ENCODE measurements around the gene TUBB3. TPM values are rescaled to one million over a fixed set of nuclear protein-coding genes. Genes with fewer than 3 reads are reported as not detected.

Gene TUBB3
- total and polyA plus RNA-seq, 2 of the 8 experiments (the other 6 are each of a cell fraction or from before 2014, with no cell fraction given): 275 to 393 TPM

DNA sequence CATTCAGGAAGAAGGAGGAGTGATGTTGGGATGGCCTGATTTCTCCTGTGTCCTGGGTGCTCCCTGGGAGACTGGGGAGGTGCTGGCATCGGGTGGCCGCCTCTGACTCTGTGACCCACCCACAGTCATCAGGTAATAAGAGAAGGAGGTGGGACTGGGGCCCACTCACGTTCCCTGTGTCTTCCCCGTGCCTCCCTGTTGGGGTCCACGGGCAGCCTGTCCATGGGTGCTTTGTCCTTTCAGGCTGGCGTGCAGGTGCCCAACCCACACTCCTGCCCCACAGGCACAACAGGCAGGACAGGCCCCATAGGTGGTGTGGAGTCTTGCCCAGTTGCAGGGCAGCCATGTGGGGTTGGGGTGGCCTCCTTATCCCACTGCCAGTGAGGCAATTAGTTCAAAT is 29.4 kb downstream of the TUBB3 start:
- H4K91ac ChIP-seq (replicated peaks; ENCODE audit: insufficient read length, low read length): no peak overlapping the region
- no peaks in the 10 kb centered on the region for H3K79me1 ChIP-seq (ENCODE audit: low read depth, low read length)
- no peak overlapping the region for H4K8ac ChIP-seq (ENCODE audit: extremely low read depth, insufficient read depth, low read length)
- peaks cover 6 to 11% of the 10 kb centered on the region in 2 experiments for H4K20me1 ChIP-seq (replicated peaks in 1 of 2; ENCODE audit: control insufficient read depth in 1 of 2, insufficient read depth in 2 of 2, low read length in 2 of 2)
- no peak overlapping the region for H2BK20ac ChIP-seq (ENCODE audit: low read length)
- no peak overlapping the region for H3K56ac ChIP-seq (replicated peaks; ENCODE audit: insufficient read length, low read depth, low read length)
- no peak overlapping the region for H2BK120ac ChIP-seq (replicated peaks; ENCODE audit: low read depth, low read length)
- TF ChIP-seq TCF12 (IDR thresholded peaks at IDR 0.05; ENCODE audit: low read depth, low read length): no peak
- TF ChIP-seq, protein P1, sequence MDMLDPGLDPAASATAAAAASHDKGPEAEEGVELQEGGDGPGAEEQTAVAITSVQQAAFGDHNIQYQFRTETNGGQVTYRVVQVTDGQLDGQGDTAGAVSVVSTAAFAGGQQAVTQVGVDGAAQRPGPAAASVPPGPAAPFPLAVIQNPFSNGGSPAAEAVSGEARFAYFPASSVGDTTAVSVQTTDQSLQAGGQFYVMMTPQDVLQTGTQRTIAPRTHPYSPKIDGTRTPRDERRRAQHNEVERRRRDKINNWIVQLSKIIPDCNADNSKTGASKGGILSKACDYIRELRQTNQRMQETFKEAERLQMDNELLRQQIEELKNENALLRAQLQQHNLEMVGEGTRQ (IDR thresholded peaks at IDR 0.05; ENCODE audit: low read length): no peak
- ChIA-PET POLR2A (ENCODE audit: partially characterized antibody) (interaction anchor here (2.2 to 9.2 kb wide), 3 partner anchors 17 to 28 kb away, joined by 5 to 42 read pairs (median 10); partner anchors contain the start of gene TUBB3), CTCF (ENCODE audit: partially characterized antibody) (interaction anchor here (3.9 kb wide), 1 partner anchor 12 kb away, joined by 15 read pairs; no protein-coding TSS in a partner anchor)
- peaks cover 0 to 9% (median 4%) of the 10 kb centered on the region in 4 experiments; a peak in 5 of 7 replicates for H3K4me1 ChIP-seq (replicated peaks in 1 of 4; ENCODE audit: control insufficient read depth in 3 of 4, insufficient read depth in 4 of 4, low read length in 3 of 4)
- no peak overlapping the region for H3K23ac ChIP-seq (ENCODE audit: insufficient read length)
- no peak overlapping the region for H2BK5ac ChIP-seq (ENCODE audit: low read depth, low read length)
- no peak overlapping the region for H2BK12ac ChIP-seq (ENCODE audit: low read depth, low read length)
- DNase-seq (ENCODE audit: low read depth in 1 of 2, low spot score in 2 of 2) (no peak), FAIRE-seq (no peak)
- no peak overlapping the region for H3K27ac ChIP-seq (ENCODE audit: low read depth, low read length)
- 91% methylated on average over 6 of the region's 6 CpGs; no CpG with 5 or more reads in 1 of the 2 experiments for WGBS, 2 experiments (ENCODE audit: extremely low coverage in 1 of 2, insufficient coverage in 1 of 2, insufficient read length in 1 of 2, insufficient replicate concordance in 2 of 2, low coverage in 1 of 2, low lambda C conversion rate in 2 of 2, missing lambda C conversion rate in 1 of 2)
- H3K36me3 ChIP-seq (ENCODE audit: control insufficient read depth in 2 of 4, insufficient read depth in 4 of 4, low read length in 3 of 4): peaks cover 0 to 3% (median 0%) of the 10 kb centered on the region in 4 experiments; a peak in 1 of 8 replicates
- no peaks in the 10 kb centered on the region for H3K79me2 ChIP-seq (ENCODE audit: control insufficient read depth in 1 of 2, insufficient read depth in 2 of 2, low read length in 2 of 2)
- no peak overlapping the region for H3K9ac ChIP-seq (replicated peaks in 1 of 4; ENCODE audit: extremely low read depth in 1 of 4, low read depth in 3 of 4, low read length in 3 of 4)
- no peak overlapping the region for H3K4me2 ChIP-seq (ENCODE audit: insufficient read depth in 1 of 2, low read depth in 2 of 2, low read length in 2 of 2)
- no peaks in the 10 kb centered on the region for H3K9me3 ChIP-seq (ENCODE audit: insufficient read depth in 2 of 2, low read depth in 1 of 2, low read length in 1 of 2)
- no peak overlapping the region for H3K4me3 ChIP-seq (ENCODE audit: extremely low read depth in 1 of 4, insufficient read depth in 2 of 4, low read depth in 3 of 4, low read length in 4 of 4)
- no peak overlapping the region for H4K5ac ChIP-seq (ENCODE audit: insufficient read length, low read depth, low read length)
- no peak overlapping the region for H3K4ac ChIP-seq (replicated peaks; ENCODE audit: insufficient read length, low read depth, low read length)
- no peak overlapping the region for H3K14ac ChIP-seq (ENCODE audit: insufficient read length)
- no peak overlapping the region for H2AK5ac ChIP-seq (ENCODE audit: low read depth, low read length)
- H2AFZ ChIP-seq (ENCODE audit: low read length): no peak overlapping the region
- H2BK15ac ChIP-seq (ENCODE audit: low read length): no peak overlapping the region
- H3K27me3 ChIP-seq (replicated peaks in 1 of 4; ENCODE audit: control insufficient read depth in 3 of 4, extremely low read depth in 1 of 4, insufficient read depth in 3 of 4, low read length in 3 of 4): peaks cover 2 to 12% (median 8%) of the 10 kb centered on the region in 4 experiments
- no peak overlapping the region for H3K18ac ChIP-seq (ENCODE audit: extremely low read depth, low read length)
- peaks cover 7% of the 10 kb centered on the region; the same call in 1 of the 2 replicates for H3K23me2 ChIP-seq (ENCODE audit: low read depth, low read length)
